ENCODE data around the gene WIPF2.
"Not testable (repeated sequence)": the region's sequence is repeated elsewhere in the genome, so short reads cannot be mapped to it uniquely, and the experiment has no call there.

WIPF2 gene

GRCh38 chr17:40218006-40218739, 931 bp upstream of the WIPF2 start:
- no peak for DNase-seq
- no peaks in the 10 kb centered on the region for H3K27me3 ChIP-seq (replicated peaks)
- H3K27ac ChIP-seq = peak overlapping the region; percentile 95
- TF ChIP-seq CTCF (IDR thresholded peaks at IDR 0.05; ENCODE audit: low read depth, low read length, missing control alignments) = no peak
- peak overlapping the region; percentile 89 for H3K4me3 ChIP-seq (ENCODE audit: low read depth, low read length)
- no peaks in the 10 kb centered on the region for H3K36me3 ChIP-seq (replicated peaks)
- in situ Hi-C loops (cut with HindIII; ENCODE audit: low pct_ligation_motif_present, low sequenced_read_pairs) = no loop called here

GRCh38 chr17:40219594-40220338, 662 bp downstream of the WIPF2 start:
- Histone ChIP-seq H3K36me3 (replicated peaks) (no peaks in the 10 kb centered on the region), H3K27me3 (replicated peaks) (no peaks in the 10 kb centered on the region), H3K27ac (no peak overlapping the region), H3K4me3 (ENCODE audit: low read depth, low read length) (peak overlapping the region; percentile 89)
- in situ Hi-C loops (cut with HindIII; ENCODE audit: low pct_ligation_motif_present, low sequenced_read_pairs) = no loop called here
- no peak for TF ChIP-seq CTCF (IDR thresholded peaks at IDR 0.05; ENCODE audit: low read depth, low read length, missing control alignments)
- peak; percentile 32 for DNase-seq

GRCh38 chr17:40224718-40225550, 5.8 kb downstream of the WIPF2 start:
- Histone ChIP-seq H3K4me3 (ENCODE audit: low read depth, low read length) (no peak overlapping the region), H3K27ac (no peak overlapping the region)
- no peak for DNase-seq

GRCh38 chr17:40229146-40229545, 10.0 kb downstream of the WIPF2 start:
- H3K27me3 ChIP-seq (replicated peaks); H3K36me3 ChIP-seq (replicated peaks); H3K4me3 ChIP-seq (ENCODE audit: low read depth, low read length); in situ Hi-C loops (cut with HindIII; ENCODE audit: low pct_ligation_motif_present, low sequenced_read_pairs); H3K27ac ChIP-seq; DNase-seq: not testable (repeated sequence)

More at GRCh38 chr17:40224718-40225550, 5.8 kb downstream of the WIPF2 start:
- no peak for TF ChIP-seq CTCF (IDR thresholded peaks at IDR 0.05; ENCODE audit: low read depth, low read length, missing control alignments)
- in situ Hi-C loops (cut with HindIII; ENCODE audit: low pct_ligation_motif_present, low sequenced_read_pairs) = no loop called here
- H3K36me3 ChIP-seq (replicated peaks) = no peaks in the 10 kb centered on the region
- no peaks in the 10 kb centered on the region for H3K27me3 ChIP-seq (replicated peaks)

- DNase-seq = no peak
- Histone ChIP-seq H3K27me3 (replicated peaks) (no peaks in the 10 kb centered on the region), H3K36me3 (replicated peaks) (peaks cover 9% of the 10 kb centered on the region), H3K4me3 (ENCODE audit: low read depth, low read length) (no peak overlapping the region), H3K27ac (no peak overlapping the region)
- no peak for TF ChIP-seq CTCF (IDR thresholded peaks at IDR 0.05; ENCODE audit: low read depth, low read length, missing control alignments)
- in situ Hi-C loops (cut with HindIII; ENCODE audit: low pct_ligation_motif_present, low sequenced_read_pairs) = no loop called here
These were observed 11.6 kb downstream of the WIPF2 start for GRCh38 chr17:40230670-40231069.

- H3K27ac ChIP-seq; H3K4me3 ChIP-seq (ENCODE audit: low read depth, low read length); H3K36me3 ChIP-seq (replicated peaks); in situ Hi-C loops (cut with HindIII; ENCODE audit: low pct_ligation_motif_present, low sequenced_read_pairs); H3K27me3 ChIP-seq (replicated peaks); DNase-seq: not testable (repeated sequence)
These were observed 12.8 kb downstream of the WIPF2 start for GRCh38 chr17:40231928-40232327.
